Left ventricle myocardium inferior (tissue), 1 donor: ENCODE measurements around the gene NOVA2. TPM values are rescaled to one million over a fixed set of nuclear protein-coding genes. Genes with fewer than 3 reads are reported as not detected.

Experiments
- DNase-seq: peaks from one replicate; pipeline ENCODE4 v3.0.0-alpha.2; 2020
- H3K27ac ChIP-seq: fragments of 200-600 bp; replicated peaks from 2 replicates; pipeline ENCODE4 v1.8.0; 2021
- H3K27me3 ChIP-seq: fragments of 200-600 bp; 2 replicates; pipeline ENCODE4 v1.8.0; 2021; ENCODE audit warnings: low read depth
- H3K36me3 ChIP-seq: fragments of 200-600 bp; 2 replicates; pipeline ENCODE4 v1.8.0; 2021
- H3K4me1 ChIP-seq: fragments of 200-600 bp; 2 replicates; pipeline ENCODE4 v1.8.0; 2021
- H3K4me3 ChIP-seq: fragments of 200-600 bp; 2 replicates; pipeline ENCODE4 v1.8.0; 2021; ENCODE audit warnings: mild to moderate bottlenecking, moderate library complexity
- H3K9me3 ChIP-seq: fragments of 200-600 bp; replicated peaks from 2 replicates; pipeline ENCODE4 v1.8.0; 2021
- intact Hi-C: fragments of 100-400 bp; cut with micrococcal nuclease; formaldehyde crosslinking; loops from one replicate; pipeline ENCODE4 v1.11.0; 2022
- total RNA-seq: library from RNA; stranded (reverse); fragmentation: NEBNext Ultra II Directional; extraction: Animal tissue kit (Norgen Biotek cat#: 25700); gene quantifications from one replicate; pipeline ENCODE4 v1.2.1, GENCODE V29; 2021
- TF ChIP-seq, protein P1 (sequence below): fragments of 200-600 bp; IDR thresholded peaks from 2 replicates; pipeline ENCODE4 v1.8.0; 2021; ENCODE audit warnings: antibody characterized with exemption, mild to moderate bottlenecking, borderline replicate concordance
- donor health status: DM: no; HTN: yes; CAD: no; lungs with severe emphysema.

Gene NOVA2
- total RNA-seq, 1 donor from 2014 or later: 5.0 TPM

DNA sequence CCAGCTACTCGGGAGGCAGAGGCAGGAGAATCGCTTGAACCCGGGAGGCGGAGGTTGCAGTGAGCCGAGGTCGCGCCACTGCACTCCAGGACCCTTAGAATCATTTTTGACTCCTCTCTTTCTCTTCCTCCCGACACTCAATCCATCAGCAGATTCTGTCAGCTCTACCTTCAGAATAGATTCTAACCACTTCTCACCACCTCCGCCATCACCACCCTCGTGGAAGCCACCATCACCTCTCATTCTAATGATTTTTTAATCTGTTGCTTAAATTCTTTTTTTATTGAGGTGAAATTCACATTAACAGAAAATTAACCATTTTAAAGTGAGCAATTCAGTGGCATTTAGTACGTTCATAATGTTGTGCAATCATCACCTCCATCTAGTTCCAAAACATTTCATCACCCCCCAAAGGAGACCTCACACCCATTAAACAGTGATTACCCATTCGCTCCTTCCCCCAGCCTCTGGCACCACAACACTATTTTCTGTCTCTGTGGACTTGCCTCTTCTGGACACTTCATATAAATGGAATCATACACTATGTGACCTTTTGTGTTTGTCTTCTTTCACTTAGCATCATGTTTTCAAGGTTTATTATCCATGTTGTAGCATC, 16.6 kb upstream of the NOVA2 start:
- Histone ChIP-seq H3K36me3 (no peaks in the 10 kb centered on the region), H3K4me3 (no peak overlapping the region), H3K9me3 (no peaks in the 10 kb centered on the region), H3K27ac (no peak overlapping the region), H3K4me1 (peaks cover 5% of the 10 kb centered on the region), H3K27me3 (no peaks in the 10 kb centered on the region)
- no peak for DNase-seq
- TF ChIP-seq, protein P1, sequence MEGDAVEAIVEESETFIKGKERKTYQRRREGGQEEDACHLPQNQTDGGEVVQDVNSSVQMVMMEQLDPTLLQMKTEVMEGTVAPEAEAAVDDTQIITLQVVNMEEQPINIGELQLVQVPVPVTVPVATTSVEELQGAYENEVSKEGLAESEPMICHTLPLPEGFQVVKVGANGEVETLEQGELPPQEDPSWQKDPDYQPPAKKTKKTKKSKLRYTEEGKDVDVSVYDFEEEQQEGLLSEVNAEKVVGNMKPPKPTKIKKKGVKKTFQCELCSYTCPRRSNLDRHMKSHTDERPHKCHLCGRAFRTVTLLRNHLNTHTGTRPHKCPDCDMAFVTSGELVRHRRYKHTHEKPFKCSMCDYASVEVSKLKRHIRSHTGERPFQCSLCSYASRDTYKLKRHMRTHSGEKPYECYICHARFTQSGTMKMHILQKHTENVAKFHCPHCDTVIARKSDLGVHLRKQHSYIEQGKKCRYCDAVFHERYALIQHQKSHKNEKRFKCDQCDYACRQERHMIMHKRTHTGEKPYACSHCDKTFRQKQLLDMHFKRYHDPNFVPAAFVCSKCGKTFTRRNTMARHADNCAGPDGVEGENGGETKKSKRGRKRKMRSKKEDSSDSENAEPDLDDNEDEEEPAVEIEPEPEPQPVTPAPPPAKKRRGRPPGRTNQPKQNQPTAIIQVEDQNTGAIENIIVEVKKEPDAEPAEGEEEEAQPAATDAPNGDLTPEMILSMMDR: no peak
- intact Hi-C loops: no loop called here

DNA sequence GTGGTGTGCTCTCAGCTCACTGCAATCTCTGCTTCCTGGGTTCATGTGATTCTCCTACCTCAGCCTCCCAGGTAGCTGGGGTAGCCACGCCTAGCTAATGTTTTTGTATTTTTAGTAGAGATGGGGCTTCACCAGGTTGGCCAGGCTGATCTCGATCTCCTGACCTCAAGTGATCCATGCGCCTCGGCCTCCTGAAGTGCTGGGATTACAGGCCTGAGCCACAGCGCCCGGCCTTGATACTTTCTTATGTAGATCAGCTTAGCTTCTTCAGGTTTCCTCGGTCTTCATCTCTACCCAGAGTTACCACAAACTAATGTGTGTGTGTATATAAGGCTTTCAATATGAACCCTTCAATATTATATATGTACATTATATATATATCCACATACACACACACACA, 11.7 kb upstream of the NOVA2 start:
- H3K4me3 ChIP-seq: no peak overlapping the region
- no peaks in the 10 kb centered on the region for H3K36me3 ChIP-seq
- H3K4me1 ChIP-seq: no peaks in the 10 kb centered on the region
- DNase-seq: no peak
- H3K27ac ChIP-seq: no peak overlapping the region
- intact Hi-C loops: no loop called here
- peaks cover 34% of the 10 kb centered on the region for H3K27me3 ChIP-seq
- H3K9me3 ChIP-seq: no peaks in the 10 kb centered on the region
- TF ChIP-seq, protein P1: no peak

DNA sequence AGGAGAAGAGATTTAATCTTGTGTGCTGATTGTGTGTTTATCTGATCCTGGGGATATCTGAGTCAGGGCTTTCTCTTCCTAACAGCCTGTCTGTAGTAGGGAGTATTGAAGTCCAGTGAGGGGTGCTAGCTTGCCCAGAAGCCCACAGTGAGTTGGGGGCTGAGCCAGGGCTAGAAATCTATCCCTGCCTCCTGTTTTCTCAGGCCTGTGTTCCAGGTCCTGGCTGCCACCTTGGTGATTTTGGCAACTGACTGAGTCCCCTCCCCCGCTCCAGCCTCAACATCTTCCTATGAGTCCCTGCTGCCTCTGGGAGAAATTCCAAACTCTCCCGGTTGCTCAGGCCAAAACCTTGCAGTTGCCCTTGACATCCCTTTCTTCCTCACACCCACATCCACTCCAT, 7.7 kb upstream of the NOVA2 start:
- TF ChIP-seq, protein P1: no peak
- Histone ChIP-seq H3K4me3 (no peak overlapping the region), H3K4me1 (no peaks in the 10 kb centered on the region), H3K27ac (no peak overlapping the region), H3K9me3 (no peaks in the 10 kb centered on the region), H3K36me3 (no peaks in the 10 kb centered on the region), H3K27me3 (peaks cover 56% of the 10 kb centered on the region)
- intact Hi-C loops: no loop called here
- DNase-seq: no peak

DNA sequence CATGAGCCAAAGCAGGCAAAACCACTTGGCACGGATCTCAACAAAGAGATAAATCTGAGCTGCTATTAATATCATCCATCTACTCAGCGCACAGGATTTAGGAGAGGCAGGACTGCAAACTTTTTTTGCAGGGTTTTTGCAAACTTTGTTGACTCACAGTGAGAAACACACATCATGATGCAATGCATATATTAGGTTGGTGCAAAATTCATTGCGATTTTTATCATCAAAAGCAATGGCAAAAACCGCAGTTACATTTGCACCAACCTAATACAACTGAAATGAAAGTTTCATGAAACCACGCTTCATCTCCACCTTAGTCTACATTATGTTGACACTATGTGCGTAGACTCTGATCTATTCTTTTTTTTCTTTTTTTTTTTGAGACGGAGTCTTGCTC, 4.5 kb upstream of the NOVA2 start:
- Histone ChIP-seq H3K27me3 (peaks cover 74% of the 10 kb centered on the region), H3K9me3 (no peaks in the 10 kb centered on the region), H3K36me3 (no peaks in the 10 kb centered on the region), H3K4me3 (no peak overlapping the region), H3K27ac (no peak overlapping the region), H3K4me1 (peaks cover 7% of the 10 kb centered on the region)
- intact Hi-C loops: no loop called here
- DNase-seq: no peak
- TF ChIP-seq, protein P1: no peak

DNA sequence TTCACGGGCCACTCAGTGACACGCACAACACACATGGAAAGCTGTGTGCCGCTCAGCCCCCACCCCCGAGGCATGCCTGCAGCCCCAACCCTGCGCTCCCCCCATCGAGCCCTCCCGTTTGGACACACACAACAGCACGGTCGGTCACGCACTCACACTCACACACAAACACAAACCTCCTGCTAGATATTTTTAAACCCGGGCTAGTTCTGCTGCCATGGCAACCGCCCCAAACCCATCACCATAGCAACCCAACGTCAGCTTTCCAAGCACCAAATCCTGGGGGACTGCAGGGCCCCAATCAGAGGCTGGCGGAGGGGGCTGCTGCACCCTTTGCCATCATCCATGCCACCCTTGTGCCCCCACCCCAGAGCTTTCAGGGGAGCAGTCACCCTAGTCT, 2.5 kb upstream of the NOVA2 start:
- no peaks in the 10 kb centered on the region for H3K36me3 ChIP-seq
- H3K4me3 ChIP-seq: no peak overlapping the region
- no peak overlapping the region for H3K27ac ChIP-seq
- intact Hi-C loops: no loop called here
- H3K9me3 ChIP-seq: no peaks in the 10 kb centered on the region
- H3K27me3 ChIP-seq: peaks cover 76% of the 10 kb centered on the region
- TF ChIP-seq, protein P1: no peak
- peaks cover 14% of the 10 kb centered on the region for H3K4me1 ChIP-seq
- no peak for DNase-seq
